Loucy (cell line): ENCODE results near the gene KLK3.

Source experiments
- CTCF ChIP-seq: fragments of 200-600 bp; sonication (generic); conservative IDR thresholded peaks from 2 replicates; pipeline ENCODE4 v1.5.1; 2014; ENCODE audit warnings: mild to moderate bottlenecking, antibody characterized with exemption, low read length
- EZH2phosphoT487 ChIP-seq: fragments of 200-600 bp; IDR thresholded peaks from 2 replicates; pipeline ENCODE4 v1.6.1; 2018; ENCODE audit warnings: antibody characterized with exemption, mild to moderate bottlenecking, moderate library complexity, borderline replicate concordance

GRCh38 chr19:50821622-50822021, 33.1 kb upstream of the KLK3 start:
- TF ChIP-seq EZH2phosphoT487 (no peak), CTCF (no peak)
